Frontal cortex (tissue), 4 donors: ENCODE results near the gene SPCS1. TPM values are rescaled to one million over a fixed set of nuclear protein-coding genes. Genes with fewer than 3 reads are reported as not detected.
A peak's percentile ranks its signal among the peaks of the same experiment; 100 is the strongest.
"Not testable (repeated sequence)": the region's sequence is repeated elsewhere in the genome, so short reads cannot be mapped to it uniquely, and the experiment has no call there.

ENCODE experiments used
- DNase-seq, 2 donors: peaks; one replicate each; pipeline ENCODE4 v3.0.0; 2012; ENCODE audit warnings: low spot score in 2 of 2
- FAIRE-seq: peaks from 2 replicates; lab custom pipeline; 2012; peaks lifted over from hg19 to GRCh38; lab: Jason Lieb, UNC
- small RNA-seq: library from RNA; depleted of rRNA; stranded (forward); fragments of <200 nt; gene quantifications from one replicate; pipeline ENCODE3, GENCODE V24; 2014
- total RNA-seq: library from RNA; depleted of rRNA; stranded (reverse); fragments of >200 nt; gene quantifications from one replicate; pipeline ENCODE4 v1.2.3, GENCODE V29; 2014
- donor health status: control.
- donor health status: control.
- donor health status: control.

SPCS1 gene
- total RNA-seq, 1 donor from 2014 or later = 39.9 TPM

- DNase-seq (no peak), FAIRE-seq (no peak)
These were observed 18.0 kb downstream of the SPCS1 start for GRCh38 chr3:52723935-52724334.

- DNase-seq (no peak), FAIRE-seq (no peak)
These were observed 18.6 kb downstream of the SPCS1 start for GRCh38 chr3:52724511-52724910.

- not testable (repeated sequence) for DNase-seq, FAIRE-seq
These were observed 22.8 kb downstream of the SPCS1 start for GRCh38 chr3:52728753-52729152.

- DNase-seq (no peak), FAIRE-seq (no peak)
These were observed 24.8 kb downstream of the SPCS1 start for GRCh38 chr3:52730681-52731080.

GRCh38 chr3:52731590-52731989, 25.7 kb downstream of the SPCS1 start:
- DNase-seq (no peak), FAIRE-seq (no peak)

- DNase-seq (no peak), FAIRE-seq (no peak)
These were observed 27.5 kb downstream of the SPCS1 start for GRCh38 chr3:52733256-52733891.

GRCh38 chr3:52739730-52740129, 33.8 kb downstream of the SPCS1 start:
- DNase-seq (no peak), FAIRE-seq (no peak)

- DNase-seq (peak in 1 of 2 donors; percentile 39), FAIRE-seq (no peak)
These were observed 36.6 kb downstream of the SPCS1 start for GRCh38 chr3:52742418-52743041.

- FAIRE-seq (no peak), DNase-seq (no peak)
These were observed 37.2 kb downstream of the SPCS1 start for GRCh38 chr3:52743152-52743551.

GRCh38 chr3:52743721-52744120, 37.8 kb downstream of the SPCS1 start:
- no peak for DNase-seq
- no peak for FAIRE-seq

- FAIRE-seq = no peak
- no peak for DNase-seq
These were observed 46.2 kb downstream of the SPCS1 start for GRCh38 chr3:52752045-52752660.

- FAIRE-seq (no peak), DNase-seq (no peak)
These were observed 48.5 kb downstream of the SPCS1 start for GRCh38 chr3:52754373-52754772.

- FAIRE-seq = no peak
- DNase-seq = no peak
These were observed 50.2 kb downstream of the SPCS1 start for GRCh38 chr3:52756141-52756540.

Small RNAs within 50 kb of the gene (small RNA-seq; reads per million reads assigned to genes)
- gene AC006254.2 (not detected), gene RF00569 (1,708 reads per million, percentile 99 among the genes with 10 or more reads in this experiment), gene RF01183 (not detected), gene SNORD19 (0.13 reads per million), gene SNORD19B (not detected), gene SNORD69 (4,990 reads per million, percentile 100 among the genes with 10 or more reads in this experiment)

Other genes with a start within 250 kb of the SPCS1 start
- gene STAB1, start 210.8 kb upstream of the SPCS1 start, total RNA-seq = 13.9 TPM
- 39.9 TPM for gene NT5DC2, start 172.2 kb upstream of the SPCS1 start, total RNA-seq
- 2.0 TPM for gene UQCC5, start 169.5 kb upstream of the SPCS1 start, total RNA-seq
- gene PBRM1, start 20.2 kb upstream of the SPCS1 start, total RNA-seq = 181 TPM
- gene GNL3, start 20.1 kb upstream of the SPCS1 start, total RNA-seq = 70.1 TPM
- gene GLT8D1, start 315 bp upstream of the SPCS1 start, total RNA-seq = 57.9 TPM
- gene NEK4, start 64.8 kb downstream of the SPCS1 start, total RNA-seq = 53.4 TPM
- gene ITIH1, start 71.5 kb downstream of the SPCS1 start, total RNA-seq = not detected
- gene ITIH3, start 88.7 kb downstream of the SPCS1 start, total RNA-seq = not detected
- gene ITIH4, start 124.6 kb downstream of the SPCS1 start, total RNA-seq = 6.1 TPM
- gene MUSTN1, start 128.9 kb downstream of the SPCS1 start, total RNA-seq = not detected
- gene STIMATE, start 191.4 kb downstream of the SPCS1 start, total RNA-seq = 12.6 TPM